WERI-Rb-1 (cell line): ENCODE measurements around the gene RPL13A.
A peak's percentile ranks its signal among the peaks of the same experiment; 100 is the strongest.

Experiments
- DNase-seq: peaks from one replicate; pipeline ENCODE4 v3.0.0-alpha.2; 2020
- H3K27ac ChIP-seq: fragments of 250-450 bp; sonication (Bioruptor Pico); 2 replicates; pipeline ENCODE4 v1.5.1; 2020; ENCODE audit warnings: mild to moderate bottlenecking, moderate library complexity
- H3K27me3 ChIP-seq: fragments of 250-450 bp; sonication (Bioruptor Pico); 2 replicates; pipeline ENCODE4 v1.5.1; 2021; ENCODE audit warnings: mild to moderate bottlenecking, low read depth, moderate library complexity; ENCODE audit not compliant: insufficient read depth, severe bottlenecking
- H3K36me3 ChIP-seq: fragments of 250-450 bp; sonication (Bioruptor Pico); 2 replicates; pipeline ENCODE4 v1.5.1; 2020; ENCODE audit warnings: mild to moderate bottlenecking, moderate library complexity
- H3K4me3 ChIP-seq: 2 replicates; pipeline ENCODE4 v1.5.1; 2011; ENCODE audit warnings: low read depth, mild to moderate bottlenecking, control low read depth, low read length
- H3K9me3 ChIP-seq: fragments of 250-450 bp; sonication (Bioruptor Pico); 2 replicates; pipeline ENCODE4 v1.5.1; 2021; ENCODE audit warnings: mild to moderate bottlenecking, moderate library complexity; ENCODE audit not compliant: severe bottlenecking
- TF ChIP-seq, protein P1 (sequence below): IDR thresholded peaks from 2 replicates; pipeline ENCODE4 v1.5.1; 2011; ENCODE audit warnings: low read depth, mild to moderate bottlenecking, control low read depth, inconsistent platforms, low read length

The RPL13A gene

DNA sequence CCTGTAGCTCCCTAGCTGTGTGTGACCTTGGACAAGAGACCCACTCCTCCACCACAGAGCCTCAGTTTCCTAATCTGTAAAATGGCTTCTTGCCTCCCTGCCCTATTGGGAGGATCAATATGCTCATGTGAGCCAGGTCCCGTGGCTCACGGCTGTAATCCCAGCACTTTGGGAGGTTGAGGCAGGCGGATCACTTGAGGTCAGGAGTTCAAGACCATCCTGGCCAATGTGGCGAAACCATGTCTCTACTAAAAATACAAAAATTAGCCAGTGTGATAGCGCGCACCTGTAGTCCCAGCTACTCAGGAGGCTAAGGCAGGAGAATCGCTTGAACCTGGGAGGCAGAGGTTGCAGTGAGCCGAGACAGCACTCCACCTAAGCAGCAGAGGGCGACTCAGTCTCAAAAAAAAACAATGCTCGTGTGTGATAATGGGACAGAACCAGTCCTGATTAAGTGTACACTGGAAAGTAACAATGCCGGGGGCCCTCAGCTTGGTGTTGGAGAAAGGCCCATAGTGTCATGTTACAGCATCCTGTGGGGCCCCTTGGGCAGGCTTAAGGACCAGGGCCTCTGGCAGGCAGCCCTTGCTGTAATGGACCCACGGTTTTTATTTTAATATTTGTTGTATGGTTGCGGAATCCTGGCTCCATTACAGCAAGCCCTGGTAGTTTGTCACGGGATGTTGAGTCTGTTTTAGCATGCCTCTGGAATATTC lies 15.6 kb downstream of the RPL13A start:
- Histone ChIP-seq H3K4me3 (no peak overlapping the region), H3K36me3 (peaks cover 24% of the 10 kb centered on the region), H3K9me3 (no peaks in the 10 kb centered on the region), H3K27ac (peak overlapping the region; percentile 59), H3K27me3 (no peaks in the 10 kb centered on the region)
- TF ChIP-seq, protein P1, sequence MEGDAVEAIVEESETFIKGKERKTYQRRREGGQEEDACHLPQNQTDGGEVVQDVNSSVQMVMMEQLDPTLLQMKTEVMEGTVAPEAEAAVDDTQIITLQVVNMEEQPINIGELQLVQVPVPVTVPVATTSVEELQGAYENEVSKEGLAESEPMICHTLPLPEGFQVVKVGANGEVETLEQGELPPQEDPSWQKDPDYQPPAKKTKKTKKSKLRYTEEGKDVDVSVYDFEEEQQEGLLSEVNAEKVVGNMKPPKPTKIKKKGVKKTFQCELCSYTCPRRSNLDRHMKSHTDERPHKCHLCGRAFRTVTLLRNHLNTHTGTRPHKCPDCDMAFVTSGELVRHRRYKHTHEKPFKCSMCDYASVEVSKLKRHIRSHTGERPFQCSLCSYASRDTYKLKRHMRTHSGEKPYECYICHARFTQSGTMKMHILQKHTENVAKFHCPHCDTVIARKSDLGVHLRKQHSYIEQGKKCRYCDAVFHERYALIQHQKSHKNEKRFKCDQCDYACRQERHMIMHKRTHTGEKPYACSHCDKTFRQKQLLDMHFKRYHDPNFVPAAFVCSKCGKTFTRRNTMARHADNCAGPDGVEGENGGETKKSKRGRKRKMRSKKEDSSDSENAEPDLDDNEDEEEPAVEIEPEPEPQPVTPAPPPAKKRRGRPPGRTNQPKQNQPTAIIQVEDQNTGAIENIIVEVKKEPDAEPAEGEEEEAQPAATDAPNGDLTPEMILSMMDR: peak; percentile 45; the same call in 1 of the 2 replicates
- DNase-seq: peak; percentile 54

DNA sequence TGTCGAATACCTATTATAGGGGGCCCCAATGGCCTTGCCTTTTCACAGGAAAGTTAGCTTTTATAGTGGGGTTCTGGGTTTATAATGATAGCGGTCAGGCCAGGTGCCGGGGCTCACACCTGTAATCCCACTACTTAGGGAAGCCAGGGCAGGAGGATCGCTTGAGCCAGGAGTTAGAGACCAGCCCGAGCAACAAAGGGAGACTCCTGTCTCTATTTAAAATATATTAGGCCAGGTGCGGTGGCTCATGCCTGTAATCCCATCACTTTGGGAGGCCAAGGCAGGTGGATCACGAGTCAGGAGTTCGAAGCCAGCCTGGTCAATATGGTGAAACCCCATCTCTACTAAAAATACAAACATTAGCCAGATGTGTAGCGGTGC lies 16.2 kb downstream of the RPL13A start:
- TF ChIP-seq, protein P1: no peak
- Histone ChIP-seq H3K36me3 (peaks cover 18% of the 10 kb centered on the region), H3K9me3 (no peaks in the 10 kb centered on the region), H3K27me3 (no peaks in the 10 kb centered on the region), H3K27ac (peak overlapping the region; percentile 47), H3K4me3 (no peak overlapping the region)
- no peak for DNase-seq

DNA sequence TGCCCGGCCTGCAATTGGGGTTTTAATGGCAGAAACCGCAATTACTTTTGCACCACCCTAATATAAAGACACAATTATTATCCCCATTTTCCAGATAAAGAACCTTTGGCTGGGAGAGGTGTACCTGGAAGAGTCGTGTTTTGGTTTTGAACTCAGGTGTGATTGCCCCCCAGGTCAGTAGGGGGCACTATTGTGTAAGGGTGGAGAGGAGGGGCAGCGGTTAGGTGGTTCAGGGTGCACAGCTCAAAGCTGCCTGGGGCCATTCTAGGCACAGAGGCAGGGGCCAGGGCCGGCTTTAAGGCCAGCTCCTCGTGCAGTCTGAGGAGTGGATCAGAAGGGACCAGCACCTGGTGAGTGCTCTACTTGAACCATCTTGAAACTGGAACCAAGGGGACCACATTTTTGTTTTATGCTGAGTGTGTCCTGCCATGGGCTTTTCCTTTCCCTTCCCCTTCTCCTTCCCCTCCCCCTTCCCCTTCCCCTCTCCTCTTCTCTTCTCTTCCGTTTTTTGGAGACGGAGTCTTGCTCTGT lies 19.2 kb downstream of the RPL13A start:
- Histone ChIP-seq H3K36me3 (no peaks in the 10 kb centered on the region), H3K4me3 (no peak overlapping the region), H3K27me3 (no peaks in the 10 kb centered on the region), H3K27ac (no peak overlapping the region), H3K9me3 (no peaks in the 10 kb centered on the region)
- DNase-seq: peak; percentile 77
- TF ChIP-seq, protein P1: peak; percentile 72

DNA sequence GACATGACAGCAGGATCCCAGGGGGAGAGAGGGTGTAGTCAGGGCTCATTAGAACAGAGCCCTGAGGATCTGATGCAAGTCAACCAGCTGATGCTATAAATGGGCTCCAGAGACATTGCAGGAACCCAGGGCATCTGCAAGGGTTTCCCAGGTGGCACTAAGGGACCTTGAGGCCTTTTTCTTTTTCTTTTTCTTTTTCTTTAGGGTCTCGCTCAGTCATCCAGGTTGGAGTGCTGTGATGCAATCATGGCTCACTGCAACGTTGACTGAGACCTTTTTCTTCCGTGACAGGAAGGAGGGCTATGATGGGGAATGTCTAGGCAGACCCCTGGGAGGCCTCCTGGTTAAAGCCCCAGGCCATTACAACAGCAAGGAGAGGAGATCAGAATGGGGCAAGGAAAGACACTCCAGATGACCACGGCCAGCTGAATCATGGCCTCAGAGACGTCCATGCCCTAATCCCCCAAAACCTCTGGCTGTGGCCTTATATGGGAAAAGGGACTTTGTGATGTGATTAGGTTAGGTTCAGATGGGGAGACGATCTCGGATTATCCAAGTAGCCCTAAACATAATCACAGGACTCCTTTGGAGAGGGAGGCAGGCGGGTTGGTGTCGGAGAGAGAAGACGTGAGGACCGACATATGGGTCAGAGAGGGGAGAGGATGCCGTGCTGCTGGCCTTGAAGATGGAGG lies 20.5 kb downstream of the RPL13A start:
- no peaks in the 10 kb centered on the region for H3K36me3 ChIP-seq
- H3K27ac ChIP-seq: no peak overlapping the region
- TF ChIP-seq, protein P1: no peak
- no peaks in the 10 kb centered on the region for H3K9me3 ChIP-seq
- H3K27me3 ChIP-seq: no peaks in the 10 kb centered on the region
- no peak overlapping the region for H3K4me3 ChIP-seq
- DNase-seq: peak; percentile 25

DNA sequence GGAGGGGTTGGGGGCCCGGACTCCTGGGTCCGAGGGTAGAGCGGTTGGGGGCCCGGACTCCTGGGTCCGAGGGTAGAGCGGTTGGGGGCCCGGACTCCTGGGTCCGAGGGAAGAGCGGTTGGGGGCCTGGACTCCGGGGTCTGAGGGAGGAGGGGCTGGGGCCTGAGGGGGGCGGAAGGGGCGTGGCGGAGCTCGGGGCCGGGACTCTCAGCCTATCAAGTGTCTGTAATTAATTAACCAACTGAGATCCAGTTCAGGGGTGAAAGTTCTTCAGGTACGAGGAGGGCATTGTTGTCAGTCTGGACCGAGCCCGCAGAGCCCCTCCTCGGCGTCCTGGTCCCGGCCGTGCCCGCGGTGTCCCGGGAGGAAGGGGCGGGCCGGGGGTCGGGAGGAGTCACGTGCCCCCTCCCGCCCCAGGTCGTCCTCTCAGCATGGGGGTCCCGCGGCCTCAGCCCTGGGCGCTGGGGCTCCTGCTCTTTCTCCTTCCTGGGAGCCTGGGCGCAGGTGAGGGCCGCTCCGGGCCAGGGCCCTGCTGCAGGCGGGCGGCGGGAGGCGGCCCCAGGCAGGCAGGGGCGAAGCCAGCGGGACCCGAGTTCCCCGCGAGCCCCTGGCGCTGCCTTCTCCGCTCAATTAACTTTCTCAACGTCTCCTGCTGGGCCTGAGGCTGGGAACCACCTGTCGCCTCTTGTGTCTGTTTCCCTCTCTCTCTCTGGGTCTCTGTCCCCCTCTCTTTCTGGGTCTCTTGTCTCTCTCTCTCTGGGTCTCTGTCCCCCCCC lies 25.8 kb downstream of the RPL13A start:
- peak overlapping the region; percentile 82 for H3K4me3 ChIP-seq

More for the DNA sequence above, 25.8 kb downstream of the RPL13A start:
- peak overlapping the region; percentile 85 for H3K27ac ChIP-seq
- DNase-seq: peak; percentile 51
- no peaks in the 10 kb centered on the region for H3K27me3 ChIP-seq
- H3K36me3 ChIP-seq: no peaks in the 10 kb centered on the region
- no peaks in the 10 kb centered on the region for H3K9me3 ChIP-seq
- TF ChIP-seq, protein P1: no peak
